ENCODE measurements around the gene CSNK1G3. TPM values are rescaled to one million over a fixed set of nuclear protein-coding genes. Genes with fewer than 3 reads are reported as not detected.

The CSNK1G3 gene
- total and polyA plus RNA-seq, 8 donors = 12.9 to 151 (median 20.3) TPM

DNA sequence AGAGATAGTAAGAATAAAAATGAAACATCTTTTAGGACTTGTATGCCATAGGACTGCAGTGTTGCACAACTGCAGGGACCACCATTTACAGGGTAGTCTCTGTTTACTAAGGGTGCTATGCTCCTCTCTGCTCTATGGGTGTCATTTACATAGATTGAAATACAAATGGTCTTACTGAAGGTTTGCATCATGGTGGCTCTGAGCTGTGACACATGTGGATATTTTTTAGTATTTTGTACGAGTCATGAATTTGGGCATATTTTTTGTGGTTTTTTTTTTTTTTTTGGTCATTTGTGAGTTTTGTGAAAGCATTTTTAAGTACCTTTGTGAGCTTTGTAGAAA lies 47.4 kb downstream of the CSNK1G3 start:
- Histone ChIP-seq H3K36me3 (peaks cover 0 to 14% (median 7%) of the 10 kb centered on the region in 4 donors), H3K27ac (no peak overlapping the region), H3K9me3 (no peaks in the 10 kb centered on the region), H3K4me3 (no peak overlapping the region), H3K27me3 (no peaks in the 10 kb centered on the region), H3K4me1 (peaks cover 0 to 7% (median 1%) of the 10 kb centered on the region in 4 donors)
- DNase-seq = no peak
- intact Hi-C loops (cut with DNase I; ENCODE audit: low total_unique reads) = no loop called here
- WGBS, 5 donors = 88 to 95% (median 91%) methylated on average over 1 of the region's 1 CpG
- TF ChIP-seq POLR2AphosphoS5 (IDR thresholded peaks at IDR 0.05) (no peak), EP300 (IDR thresholded peaks at IDR 0.05) (no peak), POLR2A (IDR thresholded peaks at IDR 0.05) (no peak)
- TF ChIP-seq, protein P1, sequence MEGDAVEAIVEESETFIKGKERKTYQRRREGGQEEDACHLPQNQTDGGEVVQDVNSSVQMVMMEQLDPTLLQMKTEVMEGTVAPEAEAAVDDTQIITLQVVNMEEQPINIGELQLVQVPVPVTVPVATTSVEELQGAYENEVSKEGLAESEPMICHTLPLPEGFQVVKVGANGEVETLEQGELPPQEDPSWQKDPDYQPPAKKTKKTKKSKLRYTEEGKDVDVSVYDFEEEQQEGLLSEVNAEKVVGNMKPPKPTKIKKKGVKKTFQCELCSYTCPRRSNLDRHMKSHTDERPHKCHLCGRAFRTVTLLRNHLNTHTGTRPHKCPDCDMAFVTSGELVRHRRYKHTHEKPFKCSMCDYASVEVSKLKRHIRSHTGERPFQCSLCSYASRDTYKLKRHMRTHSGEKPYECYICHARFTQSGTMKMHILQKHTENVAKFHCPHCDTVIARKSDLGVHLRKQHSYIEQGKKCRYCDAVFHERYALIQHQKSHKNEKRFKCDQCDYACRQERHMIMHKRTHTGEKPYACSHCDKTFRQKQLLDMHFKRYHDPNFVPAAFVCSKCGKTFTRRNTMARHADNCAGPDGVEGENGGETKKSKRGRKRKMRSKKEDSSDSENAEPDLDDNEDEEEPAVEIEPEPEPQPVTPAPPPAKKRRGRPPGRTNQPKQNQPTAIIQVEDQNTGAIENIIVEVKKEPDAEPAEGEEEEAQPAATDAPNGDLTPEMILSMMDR (IDR thresholded peaks at IDR 0.05) = no peak

DNA sequence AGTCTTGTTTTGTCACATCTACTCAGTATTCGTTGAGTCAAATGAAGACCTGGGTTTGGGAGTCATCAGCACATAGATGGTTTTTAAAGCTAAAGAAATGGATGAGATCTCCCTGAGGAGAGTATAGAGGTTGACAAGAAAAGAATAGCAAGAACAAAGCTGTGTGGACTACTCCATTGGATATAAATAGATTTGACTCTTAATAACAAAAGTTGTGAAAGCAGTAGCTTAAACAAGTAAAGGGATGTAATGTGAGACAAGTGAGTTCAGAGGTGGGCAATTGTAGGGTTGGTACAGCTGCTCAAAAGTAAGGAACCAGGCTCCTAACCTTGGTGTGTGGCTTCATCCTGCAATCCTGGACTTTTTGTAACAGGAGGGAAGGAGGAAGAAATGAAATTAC lies 49.3 kb downstream of the CSNK1G3 start:
- Histone ChIP-seq H3K4me1 (no peaks in the 10 kb centered on the region), H3K9me3 (no peaks in the 10 kb centered on the region), H3K27ac (no peak overlapping the region), H3K36me3 (peaks cover 0 to 11% (median 7%) of the 10 kb centered on the region in 4 donors), H3K27me3 (no peaks in the 10 kb centered on the region), H3K4me3 (no peak overlapping the region)
- intact Hi-C loops (cut with DNase I; ENCODE audit: low total_unique reads) = no loop called here
- DNase-seq = no peak
- WGBS, 5 donors = 90 to 100% (median 95%) methylated on average over 1 of the region's 1 CpG
- TF ChIP-seq POLR2A (IDR thresholded peaks at IDR 0.05) (no peak), EP300 (IDR thresholded peaks at IDR 0.05) (no peak), POLR2AphosphoS5 (IDR thresholded peaks at IDR 0.05) (no peak)
- TF ChIP-seq, protein P1 (IDR thresholded peaks at IDR 0.05) = no peak

DNA sequence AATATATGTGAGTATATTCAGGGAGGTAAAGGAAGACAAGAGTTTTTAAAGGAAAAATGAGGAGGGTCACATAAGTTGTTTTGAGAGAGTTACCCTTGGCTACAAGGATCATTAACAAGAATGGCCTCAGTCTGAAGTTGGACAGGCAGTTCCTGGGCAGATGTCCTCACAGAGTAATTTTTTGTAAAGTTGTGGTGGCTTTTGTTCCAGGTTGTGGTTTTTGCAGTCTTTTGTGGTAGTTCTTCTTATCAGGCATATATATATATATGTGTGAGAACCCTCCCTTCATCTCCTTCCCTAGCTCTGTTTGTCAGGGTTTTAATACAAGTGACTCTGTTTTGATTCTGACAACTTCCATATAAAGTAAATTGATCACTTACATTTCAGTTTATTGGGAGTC lies 60.0 kb downstream of the CSNK1G3 start:
- intact Hi-C loops (cut with DNase I; ENCODE audit: low total_unique reads) = no loop called here
- no peak overlapping the region for H3K4me3 ChIP-seq
- no peak for DNase-seq
- no peaks in the 10 kb centered on the region for H3K27me3 ChIP-seq
- no peak overlapping the region for H3K27ac ChIP-seq
- peaks cover 0 to 16% (median 10%) of the 10 kb centered on the region in 4 donors for H3K36me3 ChIP-seq
- no peaks in the 10 kb centered on the region for H3K9me3 ChIP-seq
- H3K4me1 ChIP-seq = no peaks in the 10 kb centered on the region
- TF ChIP-seq POLR2A (IDR thresholded peaks at IDR 0.05) (no peak), EP300 (IDR thresholded peaks at IDR 0.05) (no peak), POLR2AphosphoS5 (IDR thresholded peaks at IDR 0.05) (no peak)
- TF ChIP-seq, protein P1 (IDR thresholded peaks at IDR 0.05) = no peak

DNA sequence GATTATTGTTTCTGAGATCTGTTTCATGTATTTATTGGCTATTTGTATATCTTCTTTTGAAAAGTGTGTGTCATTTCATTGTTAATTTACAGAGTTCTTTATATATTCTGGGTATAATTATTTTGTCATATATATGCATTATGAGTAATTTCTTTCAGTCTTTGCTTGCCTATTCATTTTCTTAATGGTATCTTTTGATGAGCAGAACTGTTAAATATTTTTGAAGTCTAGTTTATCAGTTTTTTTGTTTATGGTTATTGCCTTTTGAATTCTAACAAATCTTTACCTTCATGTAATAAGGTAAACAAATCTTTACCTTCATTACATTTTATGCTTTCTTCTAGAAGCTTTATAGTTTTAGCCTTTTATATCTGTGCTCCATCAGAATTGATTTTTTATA lies 66.4 kb downstream of the CSNK1G3 start:
- no peak for DNase-seq
- no peak for TF ChIP-seq EP300 (IDR thresholded peaks at IDR 0.05)
- no peak for TF ChIP-seq POLR2A (IDR thresholded peaks at IDR 0.05)
- TF ChIP-seq, protein P1 (IDR thresholded peaks at IDR 0.05) = no peak
- no peak for TF ChIP-seq POLR2AphosphoS5 (IDR thresholded peaks at IDR 0.05)
- peaks cover 0 to 6% (median 0%) of the 10 kb centered on the region in 4 donors for H3K4me1 ChIP-seq
- H3K9me3 ChIP-seq = peaks cover 0 to 4% (median 0%) of the 10 kb centered on the region in 4 donors
- no peak overlapping the region for H3K27ac ChIP-seq
- H3K27me3 ChIP-seq = no peaks in the 10 kb centered on the region
- intact Hi-C loops (cut with DNase I; ENCODE audit: low total_unique reads) = no loop called here
- H3K36me3 ChIP-seq = peaks cover 0 to 27% (median 18%) of the 10 kb centered on the region in 4 donors
- H3K4me3 ChIP-seq = no peak overlapping the region
